Large intestine (tissue), 3 donors: ENCODE results near the gene CDNF. TPM values are rescaled to one million over a fixed set of nuclear protein-coding genes. Genes with fewer than 3 reads are reported as not detected.
A peak's percentile ranks its signal among the peaks of the same experiment; 100 is the strongest.

ENCODE experiments used
- DNase-seq, 2 donors: peaks; one replicate each; pipeline versions ENCODE4 v3.0.0 to v3.0.0-alpha.2; 2013
- H3K27ac ChIP-seq: one replicate; pipeline ENCODE4 v1.5.1; 2013; ENCODE audit warnings: low read length
- H3K27me3 ChIP-seq: 2 replicates; pipeline ENCODE4 v1.6.1; 2013; ENCODE audit warnings: low read length; ENCODE audit not compliant: control insufficient read depth, insufficient read depth
- H3K36me3 ChIP-seq: 2 replicates; pipeline ENCODE4 v1.6.1; 2013; ENCODE audit warnings: low read length; ENCODE audit not compliant: control insufficient read depth, insufficient read depth
- H3K4me1 ChIP-seq: one replicate; pipeline ENCODE4 v1.6.1; 2013; ENCODE audit warnings: low read length; ENCODE audit not compliant: control insufficient read depth, insufficient read depth
- H3K4me3 ChIP-seq: one replicate; pipeline ENCODE4 v1.5.1; 2013; ENCODE audit warnings: low read length
- H3K9me3 ChIP-seq: one replicate; pipeline ENCODE4 v1.6.1; 2013; ENCODE audit warnings: mild to moderate bottlenecking, low read depth, low read length, moderate library complexity; ENCODE audit not compliant: control insufficient read depth
- WGBS: methylation state at CpG from one replicate; pipeline ENCODE4 v1.1.5; 2013; ENCODE audit warnings: low lambda C conversion rate; ENCODE audit not compliant: insufficient coverage; 5-methylcytosine and 5-hydroxymethylcytosine counted together
- polyA plus RNA-seq: library from polyadenylated mRNA; unstranded; fragments of 120-200 nt; gene quantifications from one replicate; pipeline ENCODE4 v1.2.1, GENCODE V29; 2013

The CDNF gene
- polyA plus RNA-seq, 1 donor: 3.2 TPM

DNA sequence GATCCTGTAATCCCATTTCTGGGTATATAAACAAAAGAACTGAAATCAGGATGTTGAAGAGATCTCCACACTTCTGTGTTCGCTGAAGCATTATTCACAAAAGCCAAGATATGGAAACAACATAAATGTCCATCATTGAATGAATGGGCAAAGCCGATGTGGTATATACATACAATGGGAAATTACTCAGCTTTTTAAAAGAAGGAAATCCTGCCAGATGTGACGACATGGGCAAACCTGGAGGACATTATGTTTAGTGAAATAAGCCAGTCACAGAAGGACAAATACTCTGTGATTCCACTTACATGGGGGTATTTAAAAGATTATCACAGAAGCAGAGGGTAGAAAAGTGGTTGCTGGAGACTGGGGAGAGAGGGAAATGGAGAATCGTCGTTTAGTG, 39.2 kb downstream of the CDNF start:
- no peak overlapping the region for H3K4me3 ChIP-seq
- no peaks in the 10 kb centered on the region for H3K36me3 ChIP-seq
- peaks cover 4% of the 10 kb centered on the region for H3K27me3 ChIP-seq
- H3K9me3 ChIP-seq: no peaks in the 10 kb centered on the region
- WGBS: 76% methylated on average over 3 of the region's 5 CpGs
- no peak overlapping the region for H3K27ac ChIP-seq
- no peaks in the 10 kb centered on the region for H3K4me1 ChIP-seq
- DNase-seq: no peak

DNA sequence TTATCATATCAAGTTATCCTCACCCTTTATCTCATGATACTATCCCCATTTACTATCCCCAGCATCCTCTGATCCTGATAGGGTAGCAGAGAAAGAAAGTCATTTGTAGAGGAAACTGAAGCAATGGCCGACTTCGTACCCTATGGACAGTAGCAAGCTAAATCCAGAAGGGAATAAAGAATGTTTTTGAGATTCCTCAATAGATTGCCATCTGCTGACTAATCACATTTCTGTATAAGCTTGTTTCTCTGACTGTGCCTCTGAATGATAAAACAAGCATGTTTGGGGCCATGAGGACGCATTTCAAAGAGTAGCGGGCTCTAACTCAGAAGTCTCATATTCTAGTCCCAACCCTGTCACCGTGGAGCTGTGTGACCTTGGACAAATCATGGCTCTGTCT, 49.9 kb downstream of the CDNF start:
- H3K4me3 ChIP-seq: no peak overlapping the region
- H3K9me3 ChIP-seq: no peaks in the 10 kb centered on the region
- no peaks in the 10 kb centered on the region for H3K36me3 ChIP-seq
- DNase-seq: no peak
- H3K27ac ChIP-seq: no peak overlapping the region
- no CpG with 5 or more reads among the region's 5 CpGs for WGBS
- no peaks in the 10 kb centered on the region for H3K27me3 ChIP-seq
- no peaks in the 10 kb centered on the region for H3K4me1 ChIP-seq

DNA sequence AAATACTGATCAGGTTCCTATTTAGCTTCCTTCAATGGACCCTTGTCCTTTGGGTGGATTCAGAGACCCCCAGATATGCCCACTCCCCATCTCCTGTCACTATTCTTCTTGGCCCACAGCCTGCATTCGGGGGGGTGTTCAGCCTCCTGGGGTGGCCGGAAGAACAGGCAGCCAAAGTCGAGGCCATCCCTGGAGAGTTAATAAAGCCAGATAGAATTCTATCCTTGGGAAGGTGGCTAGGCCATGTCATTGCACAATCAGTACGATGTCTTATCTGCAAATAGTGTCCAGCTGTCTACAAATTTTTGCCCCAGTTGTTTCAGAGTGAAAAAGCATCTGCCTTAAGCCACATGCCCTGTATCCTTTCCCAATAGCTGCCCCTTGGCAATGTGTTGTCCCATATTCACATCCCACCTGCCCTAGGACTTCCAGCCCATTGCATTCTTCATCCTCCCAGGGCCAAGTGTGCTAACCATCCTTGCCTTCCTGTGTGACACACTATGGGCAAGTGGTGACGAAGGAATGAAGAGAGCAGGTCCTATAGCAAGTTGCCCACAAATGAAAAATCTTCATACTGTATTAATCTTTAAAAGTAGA, 53.3 kb downstream of the CDNF start:
- Histone ChIP-seq H3K27me3 (no peaks in the 10 kb centered on the region), H3K4me3 (no peak overlapping the region), H3K36me3 (no peaks in the 10 kb centered on the region), H3K4me1 (no peaks in the 10 kb centered on the region), H3K9me3 (no peaks in the 10 kb centered on the region), H3K27ac (no peak overlapping the region)
- 100% methylated on average over 1 of the region's 5 CpGs for WGBS
- DNase-seq: no peak

DNA sequence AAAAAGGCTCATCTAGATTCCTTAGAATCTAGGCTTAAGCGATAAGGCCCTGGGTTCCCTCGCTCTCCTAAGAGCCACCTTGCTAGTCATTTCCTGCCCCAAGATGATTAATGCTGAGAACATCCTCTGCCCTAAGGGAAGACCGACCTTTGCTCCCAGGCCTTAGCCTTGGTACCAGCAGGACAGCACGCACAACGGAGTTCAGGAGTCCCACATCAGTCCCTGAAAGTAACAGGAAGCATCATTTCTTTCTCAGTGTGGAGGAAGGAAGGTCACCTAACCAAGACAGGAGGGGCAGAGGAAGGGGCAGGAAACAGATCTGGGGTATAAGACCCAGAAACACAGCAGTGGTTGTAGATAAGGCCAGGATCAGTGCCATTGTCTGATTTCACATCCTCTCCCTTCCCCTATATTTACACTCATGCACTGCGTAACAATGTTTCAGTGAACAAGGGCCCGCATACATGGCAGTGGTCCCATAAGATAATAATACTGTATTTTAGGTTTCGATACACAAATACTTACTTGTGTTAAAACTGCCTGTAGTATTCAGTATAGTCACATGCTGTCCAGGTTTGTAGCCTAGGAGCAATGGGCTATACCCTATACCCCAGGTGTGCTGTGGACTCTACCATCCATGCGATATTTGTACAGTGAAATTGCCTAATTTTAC, 55.0 kb downstream of the CDNF start:
- no peak overlapping the region for H3K27ac ChIP-seq
- WGBS: 100% methylated on average over 1 of the region's 9 CpGs
- no peaks in the 10 kb centered on the region for H3K9me3 ChIP-seq
- peak; percentile 62 to 80 for DNase-seq
- no peaks in the 10 kb centered on the region for H3K36me3 ChIP-seq
- H3K27me3 ChIP-seq: no peaks in the 10 kb centered on the region
- peaks cover 5% of the 10 kb centered on the region for H3K4me1 ChIP-seq
- H3K4me3 ChIP-seq: no peak overlapping the region

DNA sequence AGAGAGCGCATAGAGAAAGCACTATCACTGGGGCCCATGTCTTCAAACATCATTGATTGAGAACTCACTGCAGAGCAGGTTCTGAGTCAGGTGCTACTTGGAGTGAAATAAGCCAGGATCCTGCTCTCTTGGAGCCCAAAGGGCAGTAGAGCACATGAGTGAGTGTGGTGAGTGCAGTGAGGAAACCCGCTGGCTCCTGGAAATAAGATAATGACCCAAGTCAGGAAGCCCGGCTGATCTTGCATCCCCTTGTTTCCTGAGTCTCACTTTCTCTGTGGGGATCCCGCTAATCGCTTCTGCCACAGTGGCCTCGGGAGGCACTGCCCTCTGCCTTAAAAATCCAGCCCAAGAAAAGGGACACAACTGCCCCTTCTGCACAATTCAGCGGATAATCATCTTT, 56.1 kb downstream of the CDNF start:
- Histone ChIP-seq H3K36me3 (no peaks in the 10 kb centered on the region), H3K4me3 (no peak overlapping the region), H3K27ac (no peak overlapping the region), H3K4me1 (peaks cover 5% of the 10 kb centered on the region), H3K9me3 (no peaks in the 10 kb centered on the region), H3K27me3 (no peaks in the 10 kb centered on the region)
- DNase-seq: no peak
- WGBS: no CpG with 5 or more reads among the region's 7 CpGs

DNA sequence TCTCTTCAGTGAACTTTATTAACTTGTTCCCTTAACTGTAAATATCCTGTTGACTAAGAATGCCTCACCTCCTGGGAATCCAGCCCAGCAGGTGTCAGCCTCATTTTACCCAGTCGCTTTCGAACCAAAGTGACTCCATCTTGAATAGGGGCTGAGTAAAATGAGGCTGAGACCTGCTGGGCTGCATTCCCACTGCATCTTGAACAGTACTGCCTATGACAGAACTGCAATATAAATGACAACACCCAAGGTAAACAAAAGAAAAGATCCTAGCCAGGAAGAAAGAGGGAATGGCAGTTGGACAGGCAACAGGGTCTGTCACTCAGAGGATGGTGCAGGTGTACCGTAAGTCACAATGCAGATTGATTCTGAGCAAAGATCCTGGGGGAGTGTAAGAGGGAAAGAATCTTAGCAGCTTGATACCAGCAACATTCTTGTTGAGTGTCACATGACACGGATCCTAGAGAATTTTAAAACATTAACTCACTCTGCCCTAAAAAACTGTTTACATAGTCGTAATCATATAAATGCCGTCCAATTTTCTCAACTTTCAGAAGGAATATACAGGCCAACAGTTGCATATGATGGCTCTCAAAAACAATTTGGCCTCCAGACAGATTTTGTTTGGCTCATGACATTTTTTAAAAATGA, 58.7 kb downstream of the CDNF start:
- no peaks in the 10 kb centered on the region for H3K27me3 ChIP-seq
- H3K36me3 ChIP-seq: no peaks in the 10 kb centered on the region
- WGBS: 0% methylated on average over 1 of the region's 6 CpGs
- no peak overlapping the region for H3K4me3 ChIP-seq
- peak; percentile 7 to 51 for DNase-seq
- no peak overlapping the region for H3K27ac ChIP-seq
- no peaks in the 10 kb centered on the region for H3K9me3 ChIP-seq
- peaks cover 5% of the 10 kb centered on the region for H3K4me1 ChIP-seq

DNA sequence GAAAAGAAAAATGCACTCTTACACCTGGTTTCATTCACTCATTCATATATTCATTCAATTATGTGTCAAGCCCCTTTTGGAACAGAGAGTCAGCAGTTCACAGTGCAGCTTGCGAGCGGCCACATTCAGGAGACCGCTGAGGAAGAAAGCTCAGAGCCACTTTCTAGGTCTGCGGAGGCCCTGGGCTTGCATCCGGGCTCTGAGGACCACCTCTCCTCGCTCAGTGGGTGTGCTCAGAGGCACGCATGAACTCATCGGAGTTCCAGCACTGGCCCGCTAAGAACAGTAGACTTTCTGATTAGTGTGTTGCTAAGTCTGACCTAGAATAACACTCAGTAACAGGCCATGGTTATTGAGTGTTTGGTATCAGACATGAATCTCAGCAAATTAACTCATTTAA, 61.3 kb downstream of the CDNF start:
- no peaks in the 10 kb centered on the region for H3K27me3 ChIP-seq
- peaks cover 5% of the 10 kb centered on the region for H3K4me1 ChIP-seq
- no peak for DNase-seq
- H3K36me3 ChIP-seq: no peaks in the 10 kb centered on the region
- WGBS: no CpG with 5 or more reads among the region's 9 CpGs
- H3K4me3 ChIP-seq: no peak overlapping the region
- no peak overlapping the region for H3K27ac ChIP-seq
- no peaks in the 10 kb centered on the region for H3K9me3 ChIP-seq

DNA sequence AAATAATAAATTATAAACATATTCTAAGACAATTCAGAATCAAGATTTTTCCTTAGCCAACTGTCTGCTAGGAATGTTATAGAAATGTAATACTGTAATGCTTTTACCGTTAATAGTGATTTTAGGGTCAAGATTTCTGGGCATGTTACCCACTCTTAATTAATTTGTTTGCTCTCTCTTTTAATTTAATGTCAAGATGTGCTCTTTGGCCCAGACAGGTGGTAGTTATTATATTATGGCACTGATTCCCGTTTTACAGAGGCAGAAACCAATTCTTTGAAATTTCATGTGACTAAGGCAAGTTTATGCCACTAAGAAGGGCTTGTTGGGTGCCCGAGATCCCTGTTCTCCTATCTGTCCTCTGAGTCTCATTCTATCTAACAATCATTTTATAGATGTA, 62.2 kb downstream of the CDNF start:
- no peak overlapping the region for H3K4me3 ChIP-seq

DNA sequence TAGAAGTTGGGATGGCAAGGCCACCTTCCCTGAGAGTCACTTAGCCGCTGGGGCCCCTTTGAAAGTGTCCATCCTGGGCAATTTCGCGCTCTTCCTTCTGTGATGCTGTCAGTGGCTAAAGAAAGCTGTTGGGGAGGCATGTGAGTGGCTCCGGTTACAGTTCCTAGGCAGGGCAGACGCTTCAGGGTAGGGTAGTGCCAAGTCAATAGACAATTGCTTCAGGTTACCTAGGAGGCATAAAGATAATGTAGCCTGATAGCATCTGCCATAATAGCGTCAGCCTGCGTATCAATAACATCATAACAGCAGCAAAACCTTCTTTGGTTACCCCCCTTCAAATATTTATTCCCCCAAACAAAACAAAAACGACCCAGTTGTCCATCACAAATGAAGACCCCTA, 63.0 kb downstream of the CDNF start, which contains the start of gene FAM107B:
FAM107B (minus strand) TSS at position 101 of the 400 bp plus-strand sequence. CDS start 234 bp downstream, outside the sequence.
- peaks cover 5% of the 10 kb centered on the region for H3K4me1 ChIP-seq
- H3K36me3 ChIP-seq: no peaks in the 10 kb centered on the region
- H3K27ac ChIP-seq: no peak within 1 kb of the TSS
- no peak for DNase-seq
- WGBS: no CpG with 5 or more reads among the region's 8 CpGs
- no peaks in the 10 kb centered on the region for H3K9me3 ChIP-seq
- no peak within 1 kb of the TSS for H3K4me3 ChIP-seq
- no peaks in the 10 kb centered on the region for H3K27me3 ChIP-seq

More for the DNA sequence above, 62.2 kb downstream of the CDNF start:
- Histone ChIP-seq H3K27me3 (no peaks in the 10 kb centered on the region), H3K9me3 (no peaks in the 10 kb centered on the region), H3K27ac (no peak overlapping the region), H3K36me3 (no peaks in the 10 kb centered on the region), H3K4me1 (peaks cover 5% of the 10 kb centered on the region)
- no peak for DNase-seq
- WGBS: 100% methylated on average over 1 of the region's 3 CpGs

DNA sequence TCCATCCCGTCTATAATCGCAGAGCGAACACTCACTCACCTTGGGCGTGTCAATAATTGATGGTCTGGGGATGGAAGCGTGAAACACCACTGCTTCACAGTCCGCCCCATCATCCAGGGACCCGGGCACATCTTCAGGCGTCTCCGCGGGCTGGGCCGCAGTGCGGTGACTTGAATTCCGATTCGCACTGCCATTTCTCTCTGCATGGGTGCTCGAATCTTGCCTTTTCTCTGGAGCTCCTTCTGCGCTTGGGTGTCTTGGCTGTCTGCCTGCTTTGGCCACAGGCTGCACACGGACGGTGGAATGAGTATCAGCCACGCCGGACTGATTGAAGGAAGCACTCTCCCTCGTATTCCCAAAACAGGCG, 63.6 kb downstream of the CDNF start:
- Histone ChIP-seq H3K4me1 (peaks cover 4% of the 10 kb centered on the region), H3K4me3 (no peak overlapping the region), H3K27me3 (no peaks in the 10 kb centered on the region), H3K9me3 (no peaks in the 10 kb centered on the region), H3K27ac (no peak overlapping the region), H3K36me3 (no peaks in the 10 kb centered on the region)
- no CpG with 5 or more reads among the region's 22 CpGs for WGBS
- no peak for DNase-seq
